Left lung (tissue), 10 donors: ENCODE measurements around the gene HPS4. TPM values are rescaled to one million over a fixed set of nuclear protein-coding genes. Genes with fewer than 3 reads are reported as not detected.
"Not testable (repeated sequence)": the region's sequence is repeated elsewhere in the genome, so short reads cannot be mapped to it uniquely, and the experiment has no call there.

Experiments used
- ATAC-seq: fragments of 200-7000 bp; cut with Tn5 transposase; one replicate; pipeline ENCODE4 v1.9.1; 2020; ENCODE audit warnings: moderate library complexity
- DNase-seq, 4 donors: peaks; one replicate each; pipeline ENCODE4 v3.0.0-alpha.2; 2013 to 2020
- H3K27ac ChIP-seq, 2 donors: fragments of 200-600 bp; sonication (generic) in 1 of 2; one replicate each; pipeline versions ENCODE4 v1.5.0 to v1.8.0; 2020 to 2021
- H3K27me3 ChIP-seq, 2 donors: fragments of 200-600 bp; sonication (generic) in 1 of 2; one replicate each; pipeline versions ENCODE4 v1.5.0 to v1.8.0; 2020 to 2021
- H3K36me3 ChIP-seq, 2 donors: fragments of 200-600 bp; sonication (generic) in 1 of 2; one replicate each; pipeline versions ENCODE4 v1.5.0 to v1.8.0; 2020 to 2021
- H3K4me1 ChIP-seq, 2 donors: fragments of 200-600 bp; one replicate each; pipeline ENCODE4 v1.8.0; 2021
- H3K4me3 ChIP-seq, 2 donors: fragments of 200-600 bp; sonication (generic) in 1 of 2; one replicate each; pipeline versions ENCODE4 v1.5.0 to v1.8.0; 2020 to 2021; ENCODE audit warnings: mild to moderate bottlenecking in 1 of 2
- H3K9me3 ChIP-seq, 2 donors: fragments of 200-600 bp; sonication (generic) in 1 of 2; one replicate each; pipeline versions ENCODE4 v1.5.0 to v1.8.0; 2020 to 2021
- CTCF ChIP-seq, 2 donors: fragments of 200-600 bp; sonication (generic) in 1 of 2; IDR thresholded peaks; one replicate each; pipeline versions ENCODE4 v1.5.0 to v1.8.0; 2021; ENCODE audit warnings: antibody characterized with exemption in 2 of 2
- intact Hi-C, 2 donors: fragments of 100-400 bp; cut with DNase I; formaldehyde crosslinking; loops; one replicate each; pipeline versions ENCODE4 v1.11.2 to v1.14.2; 2022
- polyA plus RNA-seq, 6 donors: library from polyadenylated mRNA; unstranded; fragments of 120-200 nt; gene quantifications; one replicate each; pipeline ENCODE4 v1.2.1, GENCODE V29; 2013; ENCODE audit not compliant: insufficient read length in 6 of 6
- total RNA-seq, 2 donors: library from RNA; stranded (reverse); fragmentation: NEBNext Ultra II Directional; extraction: Animal tissue kit (Norgen Biotek cat#: 25700); gene quantifications; one replicate each; pipeline ENCODE4 v1.2.1, GENCODE V29; 2021
- donor health status: DM: no; HTN: yes; CAD: no.
- donor health status: DM: no; HTN: no; CAD: no.

The HPS4 gene
- total and polyA plus RNA-seq, 8 donors = 25.4 to 40.7 (median 34.4) TPM

- Histone ChIP-seq H3K4me3 (no peak overlapping the region), H3K27me3 (peaks cover 0 to 47% of the 10 kb centered on the region in 2 donors), H3K27ac (no peak overlapping the region), H3K36me3 (no peaks in the 10 kb centered on the region), H3K4me1 (no peaks in the 10 kb centered on the region), H3K9me3 (no peaks in the 10 kb centered on the region)
- no peak for TF ChIP-seq CTCF (IDR thresholded peaks at IDR 0.05)
- intact Hi-C loops = no loop called here
- DNase-seq (no peak), ATAC-seq (no peak)
These were observed 67.3 kb downstream of the HPS4 start for GRCh38 chr22:26416256-26416655.

GRCh38 chr22:26414347-26414746, 69.2 kb downstream of the HPS4 start:
- no peaks in the 10 kb centered on the region for H3K9me3 ChIP-seq
- no peaks in the 10 kb centered on the region for H3K36me3 ChIP-seq
- ATAC-seq = no peak
- intact Hi-C loops = no loop called here
- no peaks in the 10 kb centered on the region for H3K4me1 ChIP-seq
- no peak overlapping the region for H3K27ac ChIP-seq
- H3K27me3 ChIP-seq = peaks cover 0 to 46% of the 10 kb centered on the region in 2 donors
- H3K4me3 ChIP-seq = no peak overlapping the region
- no peak for TF ChIP-seq CTCF (IDR thresholded peaks at IDR 0.05)
- DNase-seq = no peak

GRCh38 chr22:26410386-26410785, 73.2 kb downstream of the HPS4 start:
- DNase-seq (no peak), ATAC-seq (no peak)
- H3K36me3 ChIP-seq = no peaks in the 10 kb centered on the region
- no peaks in the 10 kb centered on the region for H3K9me3 ChIP-seq
- H3K27me3 ChIP-seq = peaks cover 0 to 32% of the 10 kb centered on the region in 2 donors
- no peak for TF ChIP-seq CTCF (IDR thresholded peaks at IDR 0.05)
- H3K4me1 ChIP-seq = peaks cover 0 to under 1% of the 10 kb centered on the region in 2 donors
- intact Hi-C loops = no loop called here
- no peak overlapping the region for H3K4me3 ChIP-seq
- no peak overlapping the region for H3K27ac ChIP-seq

- Histone ChIP-seq H3K4me3 (no peak overlapping the region), H3K4me1 (peaks cover 0 to 6% of the 10 kb centered on the region in 2 donors), H3K27me3 (peaks cover 0 to 32% of the 10 kb centered on the region in 2 donors), H3K36me3 (no peaks in the 10 kb centered on the region), H3K9me3 (no peaks in the 10 kb centered on the region), H3K27ac (no peak overlapping the region)
- intact Hi-C loops = no loop called here
- TF ChIP-seq CTCF (IDR thresholded peaks at IDR 0.05) = no peak
- DNase-seq (no peak), ATAC-seq (no peak)
These were observed 73.8 kb downstream of the HPS4 start for GRCh38 chr22:26409719-26410335.

GRCh38 chr22:26408562-26409220, 74.9 kb downstream of the HPS4 start:
- DNase-seq, intact Hi-C loops, H3K4me3 ChIP-seq, H3K9me3 ChIP-seq, ATAC-seq, H3K27ac ChIP-seq, H3K36me3 ChIP-seq: not testable (repeated sequence)
- peaks cover 0 to 10% of the 10 kb centered on the region in 2 donors for H3K4me1 ChIP-seq
- H3K27me3 ChIP-seq = peaks cover 0 to 31% of the 10 kb centered on the region in 2 donors
